Skeletal muscle cell (primary cell): ENCODE results near the gene NFIA.
A peak's percentile ranks its signal among the peaks of the same experiment; 100 is the strongest.
"Not testable (repeated sequence)": the region's sequence is repeated elsewhere in the genome, so short reads cannot be mapped to it uniquely, and the experiment has no call there.

Experiments used
- DNase-seq: peaks from one replicate; pipeline ENCODE4 v3.0.0-alpha.2; 2010; ENCODE audit warnings: low read depth
- H3K4me3 ChIP-seq: 2 replicates; pipeline ENCODE4 v1.5.1; 2011; ENCODE audit warnings: low read depth, mild to moderate bottlenecking, control low read depth, low read length, moderate library complexity

NFIA gene

GRCh38 chr1:61120998-61121397 is 38.6 kb downstream of the NFIA start:
- no peak overlapping the region for H3K4me3 ChIP-seq
- peak; percentile 68 for DNase-seq

- DNase-seq: peak; percentile 36
- no peak overlapping the region for H3K4me3 ChIP-seq
Measured at GRCh38 chr1:61121631-61122030, 39.3 kb downstream of the NFIA start.

GRCh38 chr1:61122389-61122788 is 40.0 kb downstream of the NFIA start:
- DNase-seq: no peak
- no peak overlapping the region for H3K4me3 ChIP-seq

- no peak for DNase-seq
- H3K4me3 ChIP-seq: no peak overlapping the region
Measured at GRCh38 chr1:61123326-61123725, 41.0 kb downstream of the NFIA start.

- H3K4me3 ChIP-seq: no peak overlapping the region
- DNase-seq: no peak
Measured at GRCh38 chr1:61124078-61124477, 41.7 kb downstream of the NFIA start.

- DNase-seq: no peak
- H3K4me3 ChIP-seq: no peak overlapping the region
Measured at GRCh38 chr1:61124696-61125095, 42.3 kb downstream of the NFIA start.

- no peak for DNase-seq
- H3K4me3 ChIP-seq: no peak overlapping the region
Measured at GRCh38 chr1:61125263-61125662, 42.9 kb downstream of the NFIA start.

GRCh38 chr1:61125895-61126294 is 43.5 kb downstream of the NFIA start:
- no peak for DNase-seq
- H3K4me3 ChIP-seq: no peak overlapping the region

GRCh38 chr1:61126843-61127242 is 44.5 kb downstream of the NFIA start:
- DNase-seq, H3K4me3 ChIP-seq: not testable (repeated sequence)

GRCh38 chr1:61130338-61131000 is 48.1 kb downstream of the NFIA start:
- no peak overlapping the region for H3K4me3 ChIP-seq
- no peak for DNase-seq

- no peak overlapping the region for H3K4me3 ChIP-seq
- no peak for DNase-seq
Measured at GRCh38 chr1:61131248-61131647, 48.9 kb downstream of the NFIA start.

GRCh38 chr1:61131716-61132115 is 49.4 kb downstream of the NFIA start:
- peak; percentile 31 for DNase-seq
- H3K4me3 ChIP-seq: no peak overlapping the region

- H3K4me3 ChIP-seq: no peak overlapping the region
- DNase-seq: no peak
Measured at GRCh38 chr1:61132176-61132638, 49.8 kb downstream of the NFIA start.

- no peak for DNase-seq
- no peak overlapping the region for H3K4me3 ChIP-seq
Measured at GRCh38 chr1:61132645-61133334, 50.4 kb downstream of the NFIA start.

GRCh38 chr1:61133335-61134019 is 51.1 kb downstream of the NFIA start:
- no peak for DNase-seq
- H3K4me3 ChIP-seq: no peak overlapping the region

- H3K4me3 ChIP-seq: no peak overlapping the region
- DNase-seq: no peak
Measured at GRCh38 chr1:61135291-61135690, 52.9 kb downstream of the NFIA start.

- no peak for DNase-seq
- H3K4me3 ChIP-seq: no peak overlapping the region
Measured at GRCh38 chr1:61138305-61138704, 55.9 kb downstream of the NFIA start.

GRCh38 chr1:61138921-61139774 is 56.8 kb downstream of the NFIA start:
- no peak overlapping the region for H3K4me3 ChIP-seq
- no peak for DNase-seq

- no peak for DNase-seq
- no peak overlapping the region for H3K4me3 ChIP-seq
Measured at GRCh38 chr1:61139775-61140549, 57.6 kb downstream of the NFIA start.
